Measurements from ENCODE around the gene SERTAD4.
"Not testable (repeated sequence)": the region's sequence is repeated elsewhere in the genome, so short reads cannot be mapped to it uniquely, and the experiment has no call there.

Gene SERTAD4

GRCh38 chr1:210232511-210233215, at the start of gene SERTAD4:
Gene SERTAD4, plus strand, starts transcription at chr1:210232796. Its CDS starts 5,165 bp downstream, at chr1:210237961.
- peak; percentile 34 for DNase-seq (ENCODE audit: low spot score)

GRCh38 chr1:210185063-210185462, 47.5 kb upstream of the SERTAD4 start:
- no peak for DNase-seq (ENCODE audit: low spot score)

GRCh38 chr1:210187849-210188606, 44.6 kb upstream of the SERTAD4 start:
- not testable (repeated sequence) for DNase-seq (ENCODE audit: low spot score)

- no peak for DNase-seq (ENCODE audit: low spot score)
These were observed 43.2 kb upstream of the SERTAD4 start for GRCh38 chr1:210189426-210189825.

GRCh38 chr1:210195635-210196160, 36.9 kb upstream of the SERTAD4 start:
- no peak for DNase-seq (ENCODE audit: low spot score)

GRCh38 chr1:210196266-210196665, 36.3 kb upstream of the SERTAD4 start:
- not testable (repeated sequence) for DNase-seq (ENCODE audit: low spot score)

GRCh38 chr1:210198840-210199239, 33.8 kb upstream of the SERTAD4 start:
- no peak for DNase-seq (ENCODE audit: low spot score)

- DNase-seq (ENCODE audit: low spot score) = no peak
These were observed 32.4 kb upstream of the SERTAD4 start for GRCh38 chr1:210200124-210200736.

- DNase-seq (ENCODE audit: low spot score) = no peak
These were observed 30.9 kb upstream of the SERTAD4 start for GRCh38 chr1:210201681-210202080.

- no peak for DNase-seq (ENCODE audit: low spot score)
These were observed 24.8 kb upstream of the SERTAD4 start for GRCh38 chr1:210207597-210208450.

GRCh38 chr1:210213335-210213734, 19.3 kb upstream of the SERTAD4 start:
- DNase-seq (ENCODE audit: low spot score) = no peak

- DNase-seq (ENCODE audit: low spot score) = no peak
These were observed 17.8 kb upstream of the SERTAD4 start for GRCh38 chr1:210214573-210215409.

GRCh38 chr1:210217482-210217881, 15.1 kb upstream of the SERTAD4 start:
- no peak for DNase-seq (ENCODE audit: low spot score)

GRCh38 chr1:210218047-210218446, 14.5 kb upstream of the SERTAD4 start:
- no peak for DNase-seq (ENCODE audit: low spot score)

- no peak for DNase-seq (ENCODE audit: low spot score)
These were observed 10.1 kb upstream of the SERTAD4 start for GRCh38 chr1:210222340-210223006.

GRCh38 chr1:210223226-210223904, 9.2 kb upstream of the SERTAD4 start:
- DNase-seq (ENCODE audit: low spot score) = no peak

GRCh38 chr1:210228158-210228557, 4.4 kb upstream of the SERTAD4 start:
- no peak for DNase-seq (ENCODE audit: low spot score)

- DNase-seq (ENCODE audit: low spot score) = no peak
These were observed 2.4 kb upstream of the SERTAD4 start for GRCh38 chr1:210230149-210230695.

- peak; percentile 20 for DNase-seq (ENCODE audit: low spot score)
These were observed 618 bp upstream of the SERTAD4 start for GRCh38 chr1:210231846-210232510.

All from pons (tissue), 1 donor.